Activated T-cell treated with anti-CD3 and anti-CD28 coated beads for 24 hours (primary cell): ENCODE results near the gene DKK2.

Experiments
- DNase-seq: peaks from one replicate; pipeline ENCODE4 v3.0.0-alpha.2; 2020; ENCODE audit warnings: low read depth

Gene DKK2, protein sequence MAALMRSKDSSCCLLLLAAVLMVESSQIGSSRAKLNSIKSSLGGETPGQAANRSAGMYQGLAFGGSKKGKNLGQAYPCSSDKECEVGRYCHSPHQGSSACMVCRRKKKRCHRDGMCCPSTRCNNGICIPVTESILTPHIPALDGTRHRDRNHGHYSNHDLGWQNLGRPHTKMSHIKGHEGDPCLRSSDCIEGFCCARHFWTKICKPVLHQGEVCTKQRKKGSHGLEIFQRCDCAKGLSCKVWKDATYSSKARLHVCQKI

DNA sequence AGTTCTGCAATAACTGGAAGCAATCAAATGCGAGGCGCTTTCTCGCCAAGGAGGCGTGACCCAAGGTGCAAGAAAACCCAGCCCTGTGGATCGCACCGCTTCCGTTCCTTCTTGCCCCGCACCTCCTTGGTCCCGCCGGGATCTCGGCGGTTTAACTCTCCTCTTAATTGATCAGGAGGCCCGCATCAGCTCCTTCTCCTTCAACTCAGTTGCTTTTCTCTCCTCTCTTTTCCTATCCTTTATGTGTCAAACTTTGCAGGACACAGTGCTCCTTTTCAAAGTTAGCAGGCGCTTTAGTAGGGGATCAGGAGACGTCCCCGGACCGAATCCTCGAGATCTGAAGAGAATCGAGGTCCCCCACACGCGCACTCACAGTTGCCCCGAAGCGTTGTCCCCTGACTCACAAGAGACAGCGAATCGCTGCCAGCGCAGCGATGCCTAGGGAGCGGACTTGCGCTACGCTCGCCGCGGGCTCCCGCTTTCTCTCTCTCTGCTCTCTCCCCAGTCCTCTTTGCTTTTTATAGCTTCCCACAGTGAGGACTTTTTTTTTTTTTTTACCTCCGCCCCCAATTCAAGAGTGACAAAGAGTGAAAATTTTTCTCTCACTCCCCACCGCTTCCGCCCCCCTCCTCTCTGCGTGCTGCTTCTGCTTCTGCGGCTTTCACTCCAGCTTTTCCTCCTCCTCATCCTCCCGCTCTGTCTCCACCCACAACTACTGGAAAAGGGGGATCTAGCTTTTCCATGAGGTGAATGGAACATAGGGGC, at the start of gene DKK2:
DKK2 (minus strand) TSS at position 495 of the 765 bp plus-strand sequence. CDS start 722 bp downstream, outside the sequence.
- no peak for DNase-seq

DNA sequence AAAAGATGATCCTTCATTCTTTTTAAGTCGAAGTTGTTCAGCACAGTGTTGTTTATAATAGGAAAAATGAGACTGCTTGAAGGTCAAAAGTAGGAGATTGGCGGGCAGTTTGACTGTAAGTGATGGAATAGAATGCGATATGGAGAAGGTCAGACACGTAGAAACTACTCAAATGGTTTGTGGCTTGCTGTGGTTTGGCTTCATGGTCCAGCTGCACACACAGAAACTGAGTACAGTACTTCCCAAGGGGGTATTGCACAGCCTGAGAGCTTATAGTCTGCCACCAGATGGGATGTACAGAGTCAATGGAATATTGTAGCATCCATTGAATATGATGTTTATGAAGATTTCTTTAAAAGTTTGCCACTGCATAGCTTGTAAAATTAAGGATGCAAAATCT, 41.1 kb upstream of the DKK2 start:
- DNase-seq, result no peak

GRCh38 chr4:107072836-107073736, 37.0 kb upstream of the DKK2 start:
- DNase-seq, result no peak

GRCh38 chr4:107071108-107071507, 35.0 kb upstream of the DKK2 start:
- no peak for DNase-seq

- DNase-seq, result no peak
Observed at GRCh38 chr4:107069049-107069448, 32.9 kb upstream of the DKK2 start.

- no peak for DNase-seq
Observed at GRCh38 chr4:107068116-107068515, 32.0 kb upstream of the DKK2 start.

DNA sequence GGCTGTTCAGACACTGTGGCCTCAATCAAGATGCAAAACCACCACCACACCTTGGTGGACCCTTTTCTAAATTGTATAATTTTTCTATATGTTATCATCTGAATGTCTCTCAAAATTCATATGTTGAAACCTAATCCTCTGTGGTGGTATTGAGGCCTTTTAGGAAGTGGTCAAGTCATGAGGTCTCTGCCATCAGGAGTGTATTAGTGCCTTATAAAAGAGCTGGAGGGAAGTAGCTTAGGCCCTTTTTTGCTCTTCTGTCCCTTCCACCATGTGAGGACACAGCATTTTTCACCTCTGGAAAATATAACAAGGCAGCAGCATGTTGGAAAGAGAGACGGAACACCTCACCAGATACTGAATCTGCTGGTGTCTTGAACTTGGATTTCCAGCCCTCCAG, 30.5 kb upstream of the DKK2 start:
- DNase-seq, result no peak

GRCh38 chr4:107065201-107065600, 29.1 kb upstream of the DKK2 start:
- DNase-seq, result no peak

DNA sequence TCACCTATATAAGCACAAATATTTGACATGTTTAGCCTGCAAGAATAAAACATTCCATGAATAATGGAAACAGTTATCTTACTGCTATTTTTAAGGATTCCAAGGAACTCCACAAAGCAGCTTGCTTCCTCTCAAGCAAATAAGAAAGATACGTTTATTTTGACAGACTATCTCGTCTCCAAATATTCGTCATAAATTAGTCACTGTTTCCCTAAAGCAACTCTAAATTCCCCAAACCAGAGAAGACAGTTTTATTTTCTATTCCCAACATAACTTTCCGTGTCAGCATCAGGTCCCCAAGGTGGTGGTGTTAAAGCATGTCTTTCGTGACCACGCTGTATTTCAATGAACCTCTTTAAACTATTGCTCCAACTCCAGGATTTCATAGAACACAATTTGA, 24.3 kb upstream of the DKK2 start:
- no peak for DNase-seq

- no peak for DNase-seq
Observed at GRCh38 chr4:107058828-107059227, 22.7 kb upstream of the DKK2 start.

DNA sequence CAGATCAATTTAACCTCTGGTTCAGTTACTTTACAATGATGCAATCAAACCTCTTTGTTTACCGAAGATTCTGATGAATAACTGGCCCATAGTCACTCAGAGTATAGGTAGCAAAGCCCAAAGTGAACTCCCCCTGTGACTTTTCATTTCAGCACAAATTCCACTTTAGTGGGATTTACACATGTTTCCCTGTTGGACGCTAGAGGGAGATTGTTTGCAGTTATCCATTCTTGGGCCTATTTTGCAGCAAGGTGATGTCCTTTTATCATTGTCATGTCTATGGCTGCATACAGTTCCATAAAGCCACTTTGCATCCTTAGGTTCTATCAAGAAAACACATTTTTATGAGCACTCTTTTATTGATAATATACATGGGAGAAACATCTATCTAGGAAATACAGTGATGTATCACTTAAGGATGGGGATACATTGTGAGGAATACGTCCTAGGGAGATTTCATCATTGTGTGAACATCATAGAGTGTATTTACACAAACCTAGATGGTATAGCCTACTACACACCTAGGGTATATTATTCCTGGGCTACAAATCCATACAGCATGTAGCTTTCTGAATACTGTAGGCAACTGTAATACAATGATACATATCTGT, 14.5 kb upstream of the DKK2 start:
- no peak for DNase-seq

- DNase-seq, result no peak
Observed at GRCh38 chr4:107046261-107046660, 10.1 kb upstream of the DKK2 start.

DNA sequence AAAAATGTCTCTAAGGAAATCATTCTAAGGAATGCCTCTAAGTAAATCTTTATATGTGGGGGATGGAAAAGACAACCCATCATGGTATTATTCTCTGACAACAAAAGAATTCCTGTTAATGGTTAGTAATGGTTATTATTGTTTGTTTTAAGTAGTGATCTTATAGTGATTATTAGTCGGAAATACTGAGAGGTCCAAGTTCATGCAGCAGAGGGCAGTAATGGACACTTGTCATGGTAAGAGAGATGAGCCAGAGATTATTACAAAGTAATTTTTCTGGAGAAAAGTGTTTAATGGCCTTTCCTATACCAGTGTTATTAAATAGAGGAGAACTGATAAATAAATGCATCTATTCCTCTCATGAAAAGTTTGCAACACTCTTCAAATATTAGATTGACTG, 8.1 kb upstream of the DKK2 start:
- no peak for DNase-seq

DNA sequence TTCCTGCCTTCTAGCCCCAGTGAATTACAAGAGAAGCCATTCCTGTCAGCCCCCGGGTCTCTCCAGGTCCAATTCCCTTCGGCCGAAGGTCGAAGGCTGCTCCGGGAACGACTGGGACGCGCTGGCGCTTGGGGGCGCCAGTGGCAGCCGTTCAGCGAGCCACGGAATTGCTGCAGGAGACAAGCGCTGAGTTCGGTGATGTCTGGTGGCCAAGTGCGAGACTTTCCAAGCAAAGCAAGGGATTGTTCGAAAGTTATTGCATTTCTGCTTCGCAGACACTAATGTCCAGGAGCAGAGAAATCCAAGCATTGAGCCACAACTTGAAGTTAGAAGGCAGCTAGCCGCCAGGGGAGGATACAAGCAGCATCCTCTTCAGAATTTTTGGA, 1.1 kb upstream of the DKK2 start:
- DNase-seq, result no peak

DNA sequence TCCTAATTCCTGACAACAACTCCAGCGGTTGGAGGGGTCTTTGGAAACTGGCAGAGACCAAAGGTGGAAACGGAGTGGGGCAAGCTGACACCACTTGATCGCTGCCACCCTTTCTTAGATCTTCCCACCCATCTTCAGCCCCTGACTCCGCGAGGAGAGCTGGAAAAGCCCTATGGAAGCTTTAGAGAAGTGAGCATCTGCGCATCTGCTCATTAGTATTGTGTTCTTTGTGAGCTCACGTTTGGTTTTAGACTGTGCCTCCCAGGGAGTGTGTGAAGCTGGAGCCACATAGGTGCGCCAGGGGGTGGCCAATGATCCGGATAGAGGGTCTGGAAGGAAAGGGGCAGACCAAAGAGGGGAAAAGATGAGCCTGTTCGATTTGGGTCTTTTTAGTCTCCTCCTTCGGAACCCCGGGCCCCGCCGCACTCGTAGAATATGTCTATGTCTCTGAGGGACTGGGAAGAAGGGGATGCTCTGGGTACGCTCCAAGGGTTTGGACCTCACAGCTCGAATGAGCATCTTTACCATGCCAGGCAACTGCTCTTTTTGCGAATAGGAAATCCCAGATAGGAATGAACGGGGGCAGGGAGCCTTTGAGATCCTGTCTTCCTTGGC, 578 bp upstream of the DKK2 start:
- no peak for DNase-seq

- no peak for DNase-seq
Observed at GRCh38 chr4:107034996-107035818, 906 bp downstream of the DKK2 start.

DNA sequence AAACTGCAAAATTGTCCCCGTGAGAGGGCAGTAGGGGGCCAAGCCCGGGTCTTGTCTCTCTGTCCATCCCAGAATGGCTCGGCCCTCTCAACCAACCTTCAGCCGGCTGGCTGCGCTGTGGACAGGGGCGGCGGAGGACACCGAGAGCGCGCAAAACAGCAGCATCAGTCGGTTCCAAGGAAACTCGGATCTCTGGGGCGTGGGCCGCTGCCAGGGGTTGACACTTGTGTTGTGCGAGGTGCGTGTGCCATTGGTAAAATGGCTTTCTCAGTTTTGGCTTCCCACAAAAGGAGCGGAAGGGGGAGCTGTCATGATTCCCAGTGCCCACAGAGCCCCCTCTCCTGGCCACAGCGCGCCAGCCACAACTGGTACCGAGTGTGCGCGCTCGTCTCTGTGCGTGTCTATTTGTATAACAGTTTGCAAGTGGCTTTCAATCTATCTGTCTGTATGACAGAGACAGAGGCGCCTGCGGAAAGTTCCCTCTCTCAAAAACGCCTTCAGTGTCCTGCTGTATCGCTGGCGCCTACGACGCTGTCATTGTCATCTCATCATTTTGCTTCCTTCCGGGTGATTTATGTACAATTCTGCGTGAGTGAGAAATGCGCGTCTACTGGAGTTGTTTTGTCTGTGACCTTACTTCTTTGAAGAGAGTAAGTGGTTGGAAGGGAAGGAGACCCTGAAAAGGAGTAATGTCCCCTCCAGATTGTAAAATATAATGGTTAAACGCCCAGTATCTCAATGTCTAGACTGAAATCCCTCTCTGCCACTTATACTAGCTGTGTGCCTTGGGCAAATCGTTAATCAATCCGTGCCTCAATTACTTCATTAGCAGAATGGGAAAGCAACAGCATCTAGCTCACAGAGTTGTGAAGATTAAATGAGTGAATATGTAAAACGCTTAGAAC, 1.8 kb downstream of the DKK2 start:
- no peak for DNase-seq

GRCh38 chr4:107027379-107027778, 8.7 kb downstream of the DKK2 start:
- DNase-seq, result no peak

DNA sequence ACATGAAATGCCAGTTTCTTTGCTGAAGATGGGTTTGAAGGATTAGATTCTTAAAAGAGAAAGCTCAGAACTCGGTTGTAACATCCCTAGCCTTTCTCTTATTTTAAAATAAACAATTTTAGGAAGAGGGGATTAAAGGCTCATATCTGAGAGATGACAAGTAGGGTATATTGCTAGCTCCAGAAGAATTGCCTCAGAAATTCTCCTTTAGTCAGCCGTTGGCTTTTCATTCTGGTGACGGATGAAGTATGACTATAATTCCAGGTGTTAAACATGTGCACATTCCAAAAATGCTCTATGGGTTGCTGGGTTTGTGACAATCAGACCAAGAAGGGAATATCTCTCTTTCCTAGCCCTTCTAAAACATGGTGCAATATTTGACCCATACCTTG, 17.8 kb downstream of the DKK2 start:
- DNase-seq, result no peak
